NCI-H1092 (cell line): ENCODE measurements around the gene MT1B.

Experiments
- DNase-seq: peaks from one replicate; lab custom pipeline; 2025; lab: John Stamatoyannopoulos, UW

MT1B gene

GRCh38 chr16:56684926-56685590, 33.4 kb downstream of the MT1B start:
- no peak for DNase-seq

GRCh38 chr16:56686758-56687157, 35.1 kb downstream of the MT1B start:
- no peak for DNase-seq

- DNase-seq: no peak
Measured at GRCh38 chr16:56688762-56689161, 37.1 kb downstream of the MT1B start.

- no peak for DNase-seq
Measured at GRCh38 chr16:56689171-56689570, 37.5 kb downstream of the MT1B start.

GRCh38 chr16:56690420-56691122, 38.9 kb downstream of the MT1B start:
- DNase-seq: no peak

- DNase-seq: no peak
Measured at GRCh38 chr16:56691885-56692284, 40.2 kb downstream of the MT1B start.

GRCh38 chr16:56695246-56695645, 43.6 kb downstream of the MT1B start:
- DNase-seq: no peak

GRCh38 chr16:56697456-56698155, 45.9 kb downstream of the MT1B start:
- DNase-seq: no peak

GRCh38 chr16:56700195-56700594, 48.5 kb downstream of the MT1B start:
- no peak for DNase-seq

GRCh38 chr16:56700631-56701030, 48.9 kb downstream of the MT1B start:
- no peak for DNase-seq

- no peak for DNase-seq
Measured at GRCh38 chr16:56701534-56701933, 49.8 kb downstream of the MT1B start.
